ENCODE measurements around the gene PPP2R5C.

The PPP2R5C gene

DNA sequence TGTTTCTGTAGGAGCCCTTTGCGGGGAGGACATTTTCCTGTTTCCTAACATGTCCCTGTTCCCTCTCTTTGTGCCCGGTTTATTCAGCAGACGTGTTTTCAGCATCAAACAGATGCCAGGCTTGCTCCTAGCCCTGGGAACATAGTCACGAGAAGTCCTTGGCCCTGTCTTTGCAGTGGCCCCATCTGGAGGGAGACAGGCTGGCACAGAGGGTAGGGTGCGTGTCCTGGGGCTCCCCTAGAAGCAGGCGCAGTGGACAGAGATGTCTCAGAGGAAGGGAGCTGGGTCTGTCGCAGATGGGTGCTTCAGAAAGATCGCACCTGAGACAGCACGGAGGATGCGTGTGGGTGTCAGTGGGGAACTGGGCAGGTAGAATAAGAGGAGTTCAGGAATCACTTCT is 127.9 kb downstream of the PPP2R5C start:
- Histone ChIP-seq H3K4me2 (ENCODE audit: low read length) (no peak overlapping the region), H2BK12ac (ENCODE audit: low read length) (no peak overlapping the region), H3K79me1 (ENCODE audit: low read length) (no peaks in the 10 kb centered on the region), H2AK5ac (ENCODE audit: low read length) (no peak overlapping the region), H2AFZ (ENCODE audit: insufficient read depth, low read length, poor library complexity) (no peak overlapping the region), H3K9me3 (ENCODE audit: insufficient read depth, low read depth, low read length) (no peaks in the 10 kb centered on the region), H3K23ac (ENCODE audit: low read length) (no peak overlapping the region), H3K18ac (ENCODE audit: low read length) (no peak overlapping the region), H2BK5ac (ENCODE audit: low read depth, low read length, poor library complexity) (no peak overlapping the region), H4K91ac (ENCODE audit: low read depth, low read length) (no peak overlapping the region), H3K4me1 (ENCODE audit: control insufficient read depth in 1 of 2, insufficient read depth in 2 of 2, low read length in 2 of 2) (no peaks in the 10 kb centered on the region), H3K79me2 (ENCODE audit: control insufficient read depth, insufficient read depth, low read length, poor library complexity) (no peaks in the 10 kb centered on the region), H3K36me3 (ENCODE audit: control insufficient read depth in 1 of 2, insufficient read depth in 2 of 2, low read length in 2 of 2) (peaks cover 45 to 46% of the 10 kb centered on the region in 2 experiments), H4K12ac (ENCODE audit: low read depth, low read length) (peak overlapping the region; percentile 80), H3K4me3 (ENCODE audit: low read depth, low read length) (no peak overlapping the region), H3K27ac (ENCODE audit: low read depth, low read length) (no peak overlapping the region), H3K14ac (ENCODE audit: low read length) (no peak overlapping the region), H4K8ac (ENCODE audit: low read depth, low read length) (no peak overlapping the region), H2BK120ac (ENCODE audit: insufficient read depth, low read length, poor library complexity) (no peak overlapping the region), H3K4ac (ENCODE audit: low read depth, low read length) (no peak overlapping the region), H3K27me3 (ENCODE audit: insufficient read depth, low read length) (no peaks in the 10 kb centered on the region), H3K9ac (ENCODE audit: low read length) (no peak overlapping the region)
- no peak for DNase-seq
- no CpG with 5 or more reads among the region's 10 CpGs for WGBS (ENCODE audit: extremely low coverage, insufficient coverage, insufficient read length)

GRCh38 chr14:101889898-101890297 is 128.4 kb downstream of the PPP2R5C start:
- no CpG with 5 or more reads among the region's 7 CpGs for WGBS (ENCODE audit: extremely low coverage, insufficient coverage, insufficient read length)

GRCh38 chr14:101891471-101891870 is 130.0 kb downstream of the PPP2R5C start:
- peaks cover 35 to 40% of the 10 kb centered on the region in 2 experiments for H3K36me3 ChIP-seq (ENCODE audit: control insufficient read depth in 1 of 2, insufficient read depth in 2 of 2, low read length in 2 of 2)
- no peak overlapping the region for H3K14ac ChIP-seq (ENCODE audit: low read length)
- no peak overlapping the region for H3K23ac ChIP-seq (ENCODE audit: low read length)
- H3K4me2 ChIP-seq (ENCODE audit: low read length): no peak overlapping the region
- H4K91ac ChIP-seq (ENCODE audit: low read depth, low read length): no peak overlapping the region
- no peak overlapping the region for H2AK5ac ChIP-seq (ENCODE audit: low read length)
- no peak overlapping the region for H3K4me3 ChIP-seq (ENCODE audit: low read depth, low read length)
- WGBS (ENCODE audit: extremely low coverage, insufficient coverage, insufficient read length): no CpG with 5 or more reads among the region's 20 CpGs
- no peak overlapping the region for H2BK120ac ChIP-seq (ENCODE audit: insufficient read depth, low read length, poor library complexity)
- no peaks in the 10 kb centered on the region for H3K9me3 ChIP-seq (ENCODE audit: insufficient read depth, low read depth, low read length)
- no peak overlapping the region for H3K18ac ChIP-seq (ENCODE audit: low read length)
- H3K9ac ChIP-seq (ENCODE audit: low read length): no peak overlapping the region
- no peaks in the 10 kb centered on the region for H3K4me1 ChIP-seq (ENCODE audit: control insufficient read depth in 1 of 2, insufficient read depth in 2 of 2, low read length in 2 of 2)
- H3K4ac ChIP-seq (ENCODE audit: low read depth, low read length): no peak overlapping the region
- DNase-seq: no peak
- H3K27me3 ChIP-seq (ENCODE audit: insufficient read depth, low read length): no peaks in the 10 kb centered on the region
- no peaks in the 10 kb centered on the region for H3K79me1 ChIP-seq (ENCODE audit: low read length)
- H3K79me2 ChIP-seq (ENCODE audit: control insufficient read depth, insufficient read depth, low read length, poor library complexity): no peaks in the 10 kb centered on the region
- no peak overlapping the region for H3K27ac ChIP-seq (ENCODE audit: low read depth, low read length)
- no peak overlapping the region for H4K12ac ChIP-seq (ENCODE audit: low read depth, low read length)
- no peak overlapping the region for H4K8ac ChIP-seq (ENCODE audit: low read depth, low read length)
- no peak overlapping the region for H2BK5ac ChIP-seq (ENCODE audit: low read depth, low read length, poor library complexity)
- H2AFZ ChIP-seq (ENCODE audit: insufficient read depth, low read length, poor library complexity): no peak overlapping the region
- no peak overlapping the region for H2BK12ac ChIP-seq (ENCODE audit: low read length)

More at GRCh38 chr14:101889898-101890297, 128.4 kb downstream of the PPP2R5C start:
- Histone ChIP-seq H3K27ac (ENCODE audit: low read depth, low read length) (no peak overlapping the region), H3K79me1 (ENCODE audit: low read length) (no peaks in the 10 kb centered on the region), H2AFZ (ENCODE audit: insufficient read depth, low read length, poor library complexity) (no peak overlapping the region), H2BK12ac (ENCODE audit: low read length) (no peak overlapping the region), H4K12ac (ENCODE audit: low read depth, low read length) (no peak overlapping the region), H3K4me3 (ENCODE audit: low read depth, low read length) (no peak overlapping the region), H3K9me3 (ENCODE audit: insufficient read depth, low read depth, low read length) (no peaks in the 10 kb centered on the region), H3K27me3 (ENCODE audit: insufficient read depth, low read length) (no peaks in the 10 kb centered on the region), H2AK5ac (ENCODE audit: low read length) (no peak overlapping the region), H3K18ac (ENCODE audit: low read length) (no peak overlapping the region), H3K79me2 (ENCODE audit: control insufficient read depth, insufficient read depth, low read length, poor library complexity) (no peaks in the 10 kb centered on the region), H3K4me2 (ENCODE audit: low read length) (no peak overlapping the region), H3K23ac (ENCODE audit: low read length) (no peak overlapping the region), H2BK5ac (ENCODE audit: low read depth, low read length, poor library complexity) (no peak overlapping the region), H4K8ac (ENCODE audit: low read depth, low read length) (no peak overlapping the region), H3K9ac (ENCODE audit: low read length) (no peak overlapping the region), H2BK120ac (ENCODE audit: insufficient read depth, low read length, poor library complexity) (no peak overlapping the region), H3K4me1 (ENCODE audit: control insufficient read depth in 1 of 2, insufficient read depth in 2 of 2, low read length in 2 of 2) (no peaks in the 10 kb centered on the region), H3K36me3 (ENCODE audit: control insufficient read depth in 1 of 2, insufficient read depth in 2 of 2, low read length in 2 of 2) (peaks cover 40 to 41% of the 10 kb centered on the region in 2 experiments), H3K4ac (ENCODE audit: low read depth, low read length) (no peak overlapping the region), H4K91ac (ENCODE audit: low read depth, low read length) (no peak overlapping the region), H3K14ac (ENCODE audit: low read length) (no peak overlapping the region)
- DNase-seq: peak in 1 of 2 donors; percentile 56

GRCh38 chr14:101893759-101894158 is 132.2 kb downstream of the PPP2R5C start:
- Histone ChIP-seq H2BK120ac (ENCODE audit: insufficient read depth, low read length, poor library complexity) (no peak overlapping the region), H3K36me3 (ENCODE audit: control insufficient read depth in 1 of 2, insufficient read depth in 2 of 2, low read length in 2 of 2) (peaks cover 30 to 35% of the 10 kb centered on the region in 2 experiments), H3K4me2 (ENCODE audit: low read length) (no peak overlapping the region), H3K4me3 (ENCODE audit: low read depth, low read length) (no peak overlapping the region), H2BK5ac (ENCODE audit: low read depth, low read length, poor library complexity) (no peak overlapping the region), H3K23ac (ENCODE audit: low read length) (no peak overlapping the region), H3K27me3 (ENCODE audit: insufficient read depth, low read length) (no peaks in the 10 kb centered on the region), H2AFZ (ENCODE audit: insufficient read depth, low read length, poor library complexity) (no peak overlapping the region), H4K8ac (ENCODE audit: low read depth, low read length) (no peak overlapping the region), H3K79me2 (ENCODE audit: control insufficient read depth, insufficient read depth, low read length, poor library complexity) (no peaks in the 10 kb centered on the region), H3K18ac (ENCODE audit: low read length) (no peak overlapping the region), H4K91ac (ENCODE audit: low read depth, low read length) (no peak overlapping the region), H3K14ac (ENCODE audit: low read length) (no peak overlapping the region), H3K79me1 (ENCODE audit: low read length) (no peaks in the 10 kb centered on the region), H2AK5ac (ENCODE audit: low read length) (no peak overlapping the region), H3K4ac (ENCODE audit: low read depth, low read length) (no peak overlapping the region), H3K27ac (ENCODE audit: low read depth, low read length) (no peak overlapping the region), H3K4me1 (ENCODE audit: control insufficient read depth in 1 of 2, insufficient read depth in 2 of 2, low read length in 2 of 2) (no peaks in the 10 kb centered on the region), H2BK12ac (ENCODE audit: low read length) (no peak overlapping the region), H3K9me3 (ENCODE audit: insufficient read depth, low read depth, low read length) (no peaks in the 10 kb centered on the region), H4K12ac (ENCODE audit: low read depth, low read length) (no peak overlapping the region), H3K9ac (ENCODE audit: low read length) (no peak overlapping the region)
- DNase-seq: no peak
- no CpG with 5 or more reads among the region's 3 CpGs for WGBS (ENCODE audit: extremely low coverage, insufficient coverage, insufficient read length)
